Lower leg skin (tissue), 4 donors: Measurements from ENCODE around the gene MYF6. TPM values are rescaled to one million over a fixed set of nuclear protein-coding genes. Genes with fewer than 3 reads are reported as not detected.

Experiments
- DNase-seq, 2 donors: peaks; one replicate each; pipeline ENCODE4 v3.0.0-alpha.2; 2019; ENCODE audit warnings: low spot score in 2 of 2
- H3K4me3 ChIP-seq: fragments of 200-600 bp; sonication (generic); 2 replicates; pipeline ENCODE4 v1.5.1; 2017; ENCODE audit warnings: mild to moderate bottlenecking, low read depth; ENCODE audit not compliant: poor library complexity, severe bottlenecking
- POLR2A ChIP-seq, 2 donors: fragments of 450-650 bp; IDR thresholded peaks; one replicate each; pipeline ENCODE4 v1.6.1; 2016 to 2017; ENCODE audit warnings: antibody characterized with exemption in 2 of 2, mild to moderate bottlenecking in 1 of 2, moderate library complexity in 1 of 2
- WGBS, 2 donors: methylation state at CpG; one replicate each; pipeline ENCODE4 v1.1.5; 2018; 5-methylcytosine and 5-hydroxymethylcytosine counted together
- intact Hi-C: fragments of 100-400 bp; cut with DNase I; formaldehyde crosslinking; loops from one replicate; pipeline ENCODE4 v1.15.0; 2023; ENCODE audit warnings: low total_unique reads
- total RNA-seq, 4 donors: library from RNA; depleted of rRNA; stranded (reverse); fragments of >200 nt; gene quantifications; one replicate each; pipeline ENCODE4 v1.1.0, GENCODE V29; 2016
- TF ChIP-seq, protein P1 (sequence below), 3 donors: fragments of 450-650 bp; IDR thresholded peaks; one replicate each; pipeline ENCODE4 v1.5.1; 2016; ENCODE audit warnings: antibody characterized with exemption in 3 of 3, mild to moderate bottlenecking in 3 of 3, moderate library complexity in 2 of 3

Gene MYF6
- total RNA-seq, 4 donors from 2014 or later = 0.19 TPM; not detected in 3

DNA sequence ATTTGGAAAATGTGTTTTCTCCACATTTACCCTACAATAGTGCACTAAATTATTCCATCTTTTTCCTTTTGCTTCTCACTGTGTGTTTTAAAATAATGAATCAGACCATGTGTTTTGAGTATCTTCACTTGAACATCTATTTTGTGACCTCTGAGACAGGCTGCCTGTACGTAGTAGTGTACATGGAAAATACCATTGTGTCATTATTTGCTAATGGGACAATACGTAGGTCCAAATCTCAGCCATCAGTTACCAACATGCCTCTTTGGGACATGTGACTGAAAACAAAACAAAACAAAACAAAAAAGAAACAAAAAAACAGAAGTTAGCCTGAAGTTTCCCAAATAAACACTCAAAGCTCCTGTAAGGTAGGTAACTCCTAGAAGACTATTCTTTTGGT is 7.1 kb upstream of the MYF6 start:
- H3K4me3 ChIP-seq = no peak overlapping the region
- TF ChIP-seq POLR2A (IDR thresholded peaks at IDR 0.05) = no peak
- TF ChIP-seq, protein P1, sequence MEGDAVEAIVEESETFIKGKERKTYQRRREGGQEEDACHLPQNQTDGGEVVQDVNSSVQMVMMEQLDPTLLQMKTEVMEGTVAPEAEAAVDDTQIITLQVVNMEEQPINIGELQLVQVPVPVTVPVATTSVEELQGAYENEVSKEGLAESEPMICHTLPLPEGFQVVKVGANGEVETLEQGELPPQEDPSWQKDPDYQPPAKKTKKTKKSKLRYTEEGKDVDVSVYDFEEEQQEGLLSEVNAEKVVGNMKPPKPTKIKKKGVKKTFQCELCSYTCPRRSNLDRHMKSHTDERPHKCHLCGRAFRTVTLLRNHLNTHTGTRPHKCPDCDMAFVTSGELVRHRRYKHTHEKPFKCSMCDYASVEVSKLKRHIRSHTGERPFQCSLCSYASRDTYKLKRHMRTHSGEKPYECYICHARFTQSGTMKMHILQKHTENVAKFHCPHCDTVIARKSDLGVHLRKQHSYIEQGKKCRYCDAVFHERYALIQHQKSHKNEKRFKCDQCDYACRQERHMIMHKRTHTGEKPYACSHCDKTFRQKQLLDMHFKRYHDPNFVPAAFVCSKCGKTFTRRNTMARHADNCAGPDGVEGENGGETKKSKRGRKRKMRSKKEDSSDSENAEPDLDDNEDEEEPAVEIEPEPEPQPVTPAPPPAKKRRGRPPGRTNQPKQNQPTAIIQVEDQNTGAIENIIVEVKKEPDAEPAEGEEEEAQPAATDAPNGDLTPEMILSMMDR (IDR thresholded peaks at IDR 0.05) = no peak
- WGBS, 2 donors = 79 to 84% methylated on average over 2 of the region's 2 CpGs
- intact Hi-C loops = no loop called here
- DNase-seq = no peak

DNA sequence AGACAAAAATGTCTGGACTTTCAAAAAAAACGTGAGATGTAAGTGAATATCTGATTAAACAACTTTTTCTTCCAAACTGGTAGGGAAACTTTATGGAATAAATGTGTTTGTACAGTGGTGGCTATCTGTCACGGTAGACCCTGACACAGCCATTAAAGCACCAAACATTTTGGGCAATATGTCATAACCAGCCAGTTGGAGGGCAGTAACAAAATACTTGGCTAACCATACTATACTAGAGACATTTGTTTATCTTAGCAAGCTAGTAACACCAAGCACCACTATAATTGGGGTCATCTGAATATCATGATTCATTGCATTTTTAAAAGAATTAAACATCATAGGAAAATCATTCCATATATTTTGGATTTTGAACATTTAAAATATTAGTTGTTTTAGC is 6.0 kb upstream of the MYF6 start:
- no peak for TF ChIP-seq POLR2A (IDR thresholded peaks at IDR 0.05)
- TF ChIP-seq, protein P1 (IDR thresholded peaks at IDR 0.05) = no peak
- intact Hi-C loops = no loop called here
- no peak overlapping the region for H3K4me3 ChIP-seq

DNA sequence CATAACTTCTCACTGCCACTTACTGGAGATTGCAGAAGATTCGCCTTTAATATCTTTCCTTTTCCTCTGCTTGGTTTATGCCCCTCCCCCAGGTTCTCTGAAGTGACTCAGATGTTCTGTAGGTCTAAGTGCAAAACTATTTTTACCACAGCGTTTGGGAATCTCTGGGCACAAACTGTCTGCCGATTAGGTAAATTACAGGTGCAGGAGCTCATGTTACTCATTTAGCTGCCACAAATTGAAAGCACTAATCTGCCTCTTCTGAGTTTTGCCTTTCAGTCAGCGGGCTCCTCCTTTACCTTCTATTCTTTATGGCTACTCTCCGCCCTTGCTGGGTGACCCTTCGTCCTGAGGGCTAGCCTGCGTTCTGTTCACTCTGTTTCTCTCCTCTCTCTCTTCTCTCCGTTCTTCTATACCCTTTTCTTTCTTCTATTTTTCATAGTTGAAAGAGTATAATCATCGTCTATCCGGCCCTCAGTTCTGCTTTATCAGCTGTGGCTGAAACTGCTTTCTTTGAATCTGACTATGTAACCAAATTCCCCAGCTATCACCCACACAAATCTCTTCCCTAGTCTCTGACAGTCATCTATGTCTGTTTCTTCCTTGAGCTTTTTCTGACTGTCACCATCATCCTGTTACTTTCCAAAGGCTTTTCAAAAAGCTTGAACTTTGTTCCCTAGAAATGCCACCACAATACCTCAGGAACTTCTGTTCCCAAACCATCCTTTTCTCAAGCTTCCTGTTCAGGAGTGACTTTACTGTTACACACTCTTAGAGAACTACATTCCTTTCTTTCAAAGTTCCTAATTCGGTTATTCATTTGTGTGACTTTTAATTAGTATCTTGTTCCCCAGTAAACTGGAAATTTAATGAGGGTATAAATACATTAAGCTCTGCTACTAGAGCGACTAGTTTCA is 4.3 kb upstream of the MYF6 start:
- TF ChIP-seq POLR2A (IDR thresholded peaks at IDR 0.05) = no peak
- TF ChIP-seq, protein P1 (IDR thresholded peaks at IDR 0.05) = no peak
- H3K4me3 ChIP-seq = no peak overlapping the region
- WGBS, 2 donors = 59% methylated on average over 12 of the region's 12 CpGs
- intact Hi-C loops = no loop called here
- DNase-seq = no peak

More for the DNA sequence above, 6.0 kb upstream of the MYF6 start:
- DNase-seq = no peak
- WGBS, 2 donors = 64 to 69% methylated on average over 2 of the region's 2 CpGs

DNA sequence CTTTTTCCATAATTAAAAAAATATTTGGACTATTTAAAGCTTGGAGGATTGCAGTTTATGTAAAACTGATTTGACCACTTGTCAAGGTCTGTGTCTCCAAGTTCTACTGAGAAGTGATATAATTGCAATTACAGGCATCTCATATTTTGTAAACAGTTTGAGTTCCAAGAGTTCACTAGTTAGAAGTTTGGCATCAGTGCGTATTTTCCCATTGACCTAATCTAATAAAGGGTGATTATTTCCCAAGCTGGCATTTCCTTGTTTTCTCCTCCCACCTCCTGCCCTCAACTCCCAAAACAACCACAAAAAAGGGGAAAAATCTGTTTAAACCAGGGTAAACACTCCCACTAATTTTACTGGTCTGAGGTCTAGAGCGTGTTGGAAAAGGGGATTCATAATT is 3.0 kb upstream of the MYF6 start:
- intact Hi-C loops = no loop called here
- WGBS, 2 donors = 52 to 62% methylated on average over 2 of the region's 2 CpGs
- no peak overlapping the region for H3K4me3 ChIP-seq
- no peak for DNase-seq
- no peak for TF ChIP-seq POLR2A (IDR thresholded peaks at IDR 0.05)
- TF ChIP-seq, protein P1 (IDR thresholded peaks at IDR 0.05) = no peak

DNA sequence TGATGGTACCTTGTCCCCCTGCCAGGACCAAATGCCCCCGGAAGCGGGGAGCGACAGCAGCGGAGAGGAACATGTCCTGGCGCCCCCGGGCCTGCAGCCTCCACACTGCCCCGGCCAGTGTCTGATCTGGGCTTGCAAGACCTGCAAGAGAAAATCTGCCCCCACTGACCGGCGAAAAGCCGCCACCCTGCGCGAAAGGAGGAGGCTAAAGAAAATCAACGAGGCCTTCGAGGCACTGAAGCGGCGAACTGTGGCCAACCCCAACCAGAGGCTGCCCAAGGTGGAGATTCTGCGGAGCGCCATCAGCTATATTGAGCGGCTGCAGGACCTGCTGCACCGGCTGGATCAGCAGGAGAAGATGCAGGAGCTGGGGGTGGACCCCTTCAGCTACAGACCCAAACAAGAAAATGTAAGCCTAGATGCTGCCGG is 410 bp downstream of the MYF6 start:
- no peak overlapping the region for H3K4me3 ChIP-seq
- intact Hi-C loops = no loop called here
- TF ChIP-seq, protein P1 (IDR thresholded peaks at IDR 0.05) = no peak
- no peak for TF ChIP-seq POLR2A (IDR thresholded peaks at IDR 0.05)
- DNase-seq = no peak
- 60 to 73% methylated on average over 21 of the region's 21 CpGs for WGBS, 2 donors
